HCT116 (cell line): Measurements from ENCODE around the gene CCSER1. TPM values are rescaled to one million over a fixed set of nuclear protein-coding genes. Genes with fewer than 3 reads are reported as not detected.

Experiments used
- ATAC-seq: fragments of 200-7000 bp; cut with Tn5 transposase; 2 replicates; pipeline ENCODE4 v1.9.1; 2020; ENCODE audit warnings: mild to moderate bottlenecking, moderate library complexity
- BruUV-seq: library from RNA; stranded (reverse); fragments of 400-500 nt; replicated peaks from 2 replicates; lab custom pipeline; 2021; lab: Mats Ljungman, UMichigan
- CTCF ChIA-PET: fragments of 300-600 bp; sonication (Branson Sonifier 250); formaldehyde crosslinking; loops from one replicate; lab custom pipeline; 2021; ENCODE audit warnings: antibody characterized with exemption; lab: Charles Lee
- POLR2A ChIA-PET: fragments of 300-600, 350-600 bp; sonication (Branson Sonifier 250); formaldehyde crosslinking; loops from one replicate; lab custom pipeline; 2021; ENCODE audit warnings: antibody characterized with exemption; lab: Charles Lee
- RAD21 ChIA-PET, 2 experiments: fragments of 300-600 bp; sonication (Branson Sonifier 250); formaldehyde crosslinking; loops; one replicate each; lab custom pipeline; 2023; ENCODE audit warnings: low total read pairs in 2 of 2; ENCODE audit not compliant: uncharacterized antibody in 2 of 2, unreplicated experiment in 2 of 2, low non-redundant PET in 1 of 2; lab: Charles Lee
- DNase-seq: peaks from one replicate; pipeline ENCODE4 v3.0.0-alpha.2; 2010; ENCODE audit warnings: low read depth, low spot score
- H2AFZ ChIP-seq: fragments of 200-600 bp; shearing (Covaris generic), sonication (generic); 2 replicates; pipeline ENCODE4 v1.6.1; 2017; ENCODE audit warnings: low read depth, mixed run types, mixed read lengths, antibody characterized with exemption, low read length; ENCODE audit not compliant: poor library complexity, severe bottlenecking
- H3K27ac ChIP-seq: 2 replicates; pipeline ENCODE4 v1.5.1; 2012; ENCODE audit warnings: low read depth, low read length
- H3K27me3 ChIP-seq: fragments of 200-600 bp; sonication (generic); 2 replicates; pipeline ENCODE4 v1.6.1; 2016; ENCODE audit warnings: mixed run types, low read length, mixed read lengths; ENCODE audit not compliant: insufficient read depth
- H3K36me3 ChIP-seq, 2 experiments: fragments of 200-500 bp in 1 of 2; fragments of 200-600 bp in 1 of 2; sonication (Bioruptor generic) in 1 of 2; sonication (generic) in 1 of 2; 2 replicates each; pipeline versions ENCODE4 v1.5.1 to v1.6.1; 2014 to 2016; ENCODE audit warnings: low read length in 2 of 2, inconsistent platforms in 1 of 2, mixed read lengths in 1 of 2, mixed run types in 1 of 2; ENCODE audit not compliant: insufficient read depth in 2 of 2, control insufficient read depth in 1 of 2
- H3K4me1 ChIP-seq, 2 experiments: fragments of 200-600 bp in 1 of 2; sonication (generic) in 1 of 2; 2 replicates each; pipeline versions ENCODE4 v1.5.1 to v1.6.1; 2012 to 2017; ENCODE audit warnings: low read length in 2 of 2, inconsistent platforms in 1 of 2, mild to moderate bottlenecking in 1 of 2, mixed read lengths in 1 of 2, mixed run types in 1 of 2, moderate library complexity in 1 of 2; ENCODE audit not compliant: insufficient read depth in 2 of 2, control insufficient read depth in 1 of 2
- H3K4me2 ChIP-seq: fragments of 200-600 bp; sonication (generic); 2 replicates; pipeline ENCODE4 v1.6.1; 2017; ENCODE audit warnings: mixed run types, low read length, mixed read lengths
- H3K4me3 ChIP-seq, 2 experiments: fragments of 200-600 bp in 1 of 2; sonication (generic) in 1 of 2; replicated peaks in 1 of 2; 2 replicates each; pipeline ENCODE4 v1.5.1; 2011 to 2016; ENCODE audit warnings: low read length in 2 of 2, control low read depth in 1 of 2, low read depth in 1 of 2, mild to moderate bottlenecking in 1 of 2, mixed read lengths in 1 of 2, mixed run types in 1 of 2
- H3K79me2 ChIP-seq: fragments of 200-600 bp; sonication (generic); 2 replicates; pipeline ENCODE4 v1.6.1; 2017; ENCODE audit warnings: mild to moderate bottlenecking, mixed run types, low read length, moderate library complexity, mixed read lengths; ENCODE audit not compliant: insufficient read depth
- H3K9ac ChIP-seq: fragments of 200-600 bp; sonication (generic); 2 replicates; pipeline ENCODE4 v1.6.1; 2016; ENCODE audit warnings: low read length, mixed read lengths
- H3K9me2 ChIP-seq: fragments of 200-600 bp; sonication (generic), shearing (Covaris generic); 2 replicates; pipeline ENCODE4 v1.6.1; 2017; ENCODE audit warnings: mixed run types, mild to moderate bottlenecking, moderate library complexity; ENCODE audit not compliant: insufficient read depth
- H3K9me3 ChIP-seq, 2 experiments: fragments of 200-500 bp in 1 of 2; fragments of 200-600 bp in 1 of 2; sonication (Bioruptor generic) in 1 of 2; sonication (generic) in 1 of 2; 2 replicates each; pipeline ENCODE4 v1.6.1; 2014 to 2017; ENCODE audit warnings: low read length in 2 of 2, mixed read lengths in 2 of 2, inconsistent platforms in 1 of 2, low read depth in 1 of 2, mild to moderate bottlenecking in 1 of 2, mixed run types in 1 of 2, moderate library complexity in 1 of 2; ENCODE audit not compliant: control insufficient read depth in 1 of 2, insufficient read depth in 1 of 2
- H4K20me1 ChIP-seq: fragments of 200-600 bp; sonication (generic), shearing (Covaris generic); 2 replicates; pipeline ENCODE4 v1.6.1; 2017; ENCODE audit warnings: mixed run types, mild to moderate bottlenecking, moderate library complexity; ENCODE audit not compliant: insufficient read depth
- CBX3 ChIP-seq: IDR thresholded peaks from 2 replicates; pipeline ENCODE4 v1.6.1; 2012; ENCODE audit warnings: low read depth
- CEBPB ChIP-seq: IDR thresholded peaks from 2 replicates; pipeline ENCODE4 v1.6.1; 2012; ENCODE audit warnings: low read depth
- ELF1 ChIP-seq: IDR thresholded peaks from 2 replicates; pipeline ENCODE4 v1.6.1; 2012; ENCODE audit warnings: low read depth, borderline replicate concordance
- JUND ChIP-seq: IDR thresholded peaks from 2 replicates; pipeline ENCODE4 v1.6.1; 2012
- MAX ChIP-seq: IDR thresholded peaks from 2 replicates; pipeline ENCODE4 v1.6.1; 2012
- POLR2A ChIP-seq: IDR thresholded peaks from 2 replicates; pipeline ENCODE4 v1.7.0; 2011; ENCODE audit warnings: borderline replicate concordance; ENCODE audit not compliant: insufficient read depth, insufficient read length; ENCODE audit errors: extremely low read depth
- POLR2AphosphoS5 ChIP-seq: IDR thresholded peaks from 2 replicates; pipeline ENCODE4 v1.6.1; 2011; ENCODE audit warnings: mild to moderate bottlenecking, low read depth, low read length, moderate library complexity
- SIN3A ChIP-seq: IDR thresholded peaks from 2 replicates; pipeline ENCODE4 v1.6.1; 2012; ENCODE audit warnings: low read depth
- SP1 ChIP-seq: IDR thresholded peaks from 2 replicates; pipeline ENCODE4 v1.6.1; 2012; ENCODE audit warnings: low read depth
- TCF7L2 ChIP-seq: IDR thresholded peaks from 2 replicates; pipeline ENCODE4 v1.7.0; 2011; ENCODE audit warnings: borderline replicate concordance, inconsistent platforms; ENCODE audit not compliant: insufficient read depth, insufficient read length; ENCODE audit errors: extremely low read depth
- YY1 ChIP-seq: IDR thresholded peaks from 2 replicates; pipeline ENCODE4 v1.6.1; 2011; ENCODE audit warnings: low read length, low read depth, moderate library complexity, mild to moderate bottlenecking; ENCODE audit not compliant: insufficient replicate concordance; ENCODE audit errors: extremely low read depth
- intact Hi-C: fragments of 100-400 bp; cut with micrococcal nuclease; formaldehyde crosslinking; loops from 2 replicates; pipeline ENCODE4 v1.10.0; 2022
- total RNA-seq: library from RNA; stranded (reverse); gene quantifications from one replicate; pipeline ENCODE4 v1.2.1, GENCODE V29; 2021; ENCODE audit not compliant: unreplicated experiment
- TF ChIP-seq, protein P1 (sequence below): IDR thresholded peaks from 2 replicates; pipeline ENCODE4 v1.6.1; 2012; ENCODE audit warnings: low read depth

Gene CCSER1
- total RNA-seq, 1 experiment from 2014 or later: 6.7 TPM

DNA sequence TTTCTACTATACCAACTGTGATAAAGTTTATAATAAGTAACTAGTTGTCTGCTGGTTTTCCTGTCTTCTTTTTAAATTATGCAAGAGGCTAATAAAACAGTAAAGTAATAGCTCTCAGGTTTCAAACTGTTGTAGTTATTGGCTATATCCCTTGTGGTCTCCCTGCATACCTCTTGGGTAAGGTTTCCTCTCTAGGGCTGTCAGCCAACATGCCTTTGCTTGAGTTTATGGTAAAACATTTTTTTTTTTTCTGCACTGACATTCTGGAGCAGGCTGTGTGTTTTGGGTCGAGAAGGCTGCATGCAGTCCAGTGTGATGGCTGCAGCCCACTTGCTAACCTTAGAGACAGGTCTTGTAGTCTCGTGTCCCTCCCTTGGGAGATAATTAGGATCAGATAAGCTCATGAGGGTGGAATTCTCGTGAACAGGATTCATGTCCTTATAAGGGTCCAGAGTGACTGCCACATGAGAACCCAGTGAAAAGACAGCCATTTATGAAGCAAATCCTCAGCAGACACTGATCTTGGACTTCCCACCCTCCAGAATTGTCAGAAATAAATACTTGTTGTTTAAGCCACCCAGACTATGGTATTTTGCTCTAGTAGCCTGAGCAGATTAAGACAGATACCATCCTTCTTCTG lies 831.2 kb downstream of the CCSER1 start:
- no peak overlapping the region for H3K9ac ChIP-seq
- peak overlapping the region; percentile 8 for H3K4me2 ChIP-seq
- no peaks in the 10 kb centered on the region for H3K79me2 ChIP-seq
- no peaks in the 10 kb centered on the region for H4K20me1 ChIP-seq
- H2AFZ ChIP-seq: peak overlapping the region; percentile 3
- H3K36me3 ChIP-seq: no peaks in the 10 kb centered on the region
- TF ChIP-seq, protein P1, sequence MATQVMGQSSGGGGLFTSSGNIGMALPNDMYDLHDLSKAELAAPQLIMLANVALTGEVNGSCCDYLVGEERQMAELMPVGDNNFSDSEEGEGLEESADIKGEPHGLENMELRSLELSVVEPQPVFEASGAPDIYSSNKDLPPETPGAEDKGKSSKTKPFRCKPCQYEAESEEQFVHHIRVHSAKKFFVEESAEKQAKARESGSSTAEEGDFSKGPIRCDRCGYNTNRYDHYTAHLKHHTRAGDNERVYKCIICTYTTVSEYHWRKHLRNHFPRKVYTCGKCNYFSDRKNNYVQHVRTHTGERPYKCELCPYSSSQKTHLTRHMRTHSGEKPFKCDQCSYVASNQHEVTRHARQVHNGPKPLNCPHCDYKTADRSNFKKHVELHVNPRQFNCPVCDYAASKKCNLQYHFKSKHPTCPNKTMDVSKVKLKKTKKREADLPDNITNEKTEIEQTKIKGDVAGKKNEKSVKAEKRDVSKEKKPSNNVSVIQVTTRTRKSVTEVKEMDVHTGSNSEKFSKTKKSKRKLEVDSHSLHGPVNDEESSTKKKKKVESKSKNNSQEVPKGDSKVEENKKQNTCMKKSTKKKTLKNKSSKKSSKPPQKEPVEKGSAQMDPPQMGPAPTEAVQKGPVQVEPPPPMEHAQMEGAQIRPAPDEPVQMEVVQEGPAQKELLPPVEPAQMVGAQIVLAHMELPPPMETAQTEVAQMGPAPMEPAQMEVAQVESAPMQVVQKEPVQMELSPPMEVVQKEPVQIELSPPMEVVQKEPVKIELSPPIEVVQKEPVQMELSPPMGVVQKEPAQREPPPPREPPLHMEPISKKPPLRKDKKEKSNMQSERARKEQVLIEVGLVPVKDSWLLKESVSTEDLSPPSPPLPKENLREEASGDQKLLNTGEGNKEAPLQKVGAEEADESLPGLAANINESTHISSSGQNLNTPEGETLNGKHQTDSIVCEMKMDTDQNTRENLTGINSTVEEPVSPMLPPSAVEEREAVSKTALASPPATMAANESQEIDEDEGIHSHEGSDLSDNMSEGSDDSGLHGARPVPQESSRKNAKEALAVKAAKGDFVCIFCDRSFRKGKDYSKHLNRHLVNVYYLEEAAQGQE: no peak
- TF ChIP-seq SIN3A (no peak), SP1 (peak; percentile 15; the same call in 1 of the 2 replicates), CEBPB (peak; percentile 59)
- ATAC-seq (peak; percentile 77), DNase-seq (peak; percentile 18)
- intact Hi-C loops: no loop called here
- CTCF ChIA-PET: no interaction called here
- H3K4me1 ChIP-seq: peaks cover 11 to 24% of the 10 kb centered on the region in 2 experiments
- no peak overlapping the region for H3K4me3 ChIP-seq
- H3K27me3 ChIP-seq: no peaks in the 10 kb centered on the region
- no peaks in the 10 kb centered on the region for H3K9me3 ChIP-seq
- POLR2A ChIA-PET: no interaction called here
- RAD21 ChIA-PET: no interaction called here
- H3K9me2 ChIP-seq: no peaks in the 10 kb centered on the region
- BruUV-seq: no TSS peak
- no peak overlapping the region for H3K27ac ChIP-seq

- H3K36me3 ChIP-seq: no peaks in the 10 kb centered on the region
- ChIA-PET CTCF (no interaction called here), RAD21 (no interaction called here), POLR2A (no interaction called here)
- DNase-seq (no peak), ATAC-seq (no peak)
- H3K9ac ChIP-seq: no peak overlapping the region
- no peaks in the 10 kb centered on the region for H3K27me3 ChIP-seq
- H3K4me1 ChIP-seq: peaks cover 11 to 24% of the 10 kb centered on the region in 2 experiments
- no peaks in the 10 kb centered on the region for H3K79me2 ChIP-seq
- intact Hi-C loops: no loop called here
- H3K4me3 ChIP-seq: no peak overlapping the region
- no TSS peak for BruUV-seq
- no peak overlapping the region for H3K27ac ChIP-seq
- H3K4me2 ChIP-seq: no peak overlapping the region
- H2AFZ ChIP-seq: no peak overlapping the region
- H3K9me2 ChIP-seq: no peaks in the 10 kb centered on the region
- H3K9me3 ChIP-seq: no peaks in the 10 kb centered on the region
- H4K20me1 ChIP-seq: no peaks in the 10 kb centered on the region
- TF ChIP-seq, protein P1: no peak
- TF ChIP-seq ELF1: no peak
- TF ChIP-seq YY1: no peak
- TF ChIP-seq TCF7L2: no peak
- TF ChIP-seq JUND: no peak
- TF ChIP-seq POLR2AphosphoS5: no peak
- TF ChIP-seq POLR2A: no peak
- TF ChIP-seq MAX: no peak
- no peak for TF ChIP-seq CBX3
Measured at GRCh38 chr4:90960433-90960832, 833.2 kb downstream of the CCSER1 start.
